Activated naive CD8-positive, alpha-beta T cell treated with anti-CD3 and anti-CD28 coated beads, Interleukin-2, amount 10 ng/mL, durations not matched to agents 7 days and 5 days (primary cell): ENCODE measurements around the gene WDR5. TPM values are rescaled to one million over a fixed set of nuclear protein-coding genes. Genes with fewer than 3 reads are reported as not detected.

Source experiments
- ATAC-seq: fragments of 150-1000 bp; cut with Tn5 transposase; one replicate; pipeline ENCODE4 v1.10.0; 2021; ENCODE audit warnings: low read depth, moderate library complexity
- POLR2A ChIA-PET: fragments of 350-600 bp; sonication (Branson Sonifier 250); formaldehyde crosslinking; loops from one replicate; lab custom pipeline; 2021; ENCODE audit warnings: antibody characterized with exemption; lab: Charles Lee
- DNase-seq: peaks from one replicate; pipeline ENCODE4 v3.0.0; 2021
- H3K27ac Mint-ChIP-seq: one replicate; pipeline ENCODE4 v1.8.0; 2022; ENCODE audit warnings: mild to moderate bottlenecking, mixed read lengths
- H3K27me3 Mint-ChIP-seq: one replicate; pipeline ENCODE4 v1.8.0; 2022; ENCODE audit warnings: mild to moderate bottlenecking, moderate library complexity, mixed read lengths
- H3K36me3 Mint-ChIP-seq: one replicate; pipeline ENCODE4 v1.8.0; 2021; ENCODE audit warnings: mild to moderate bottlenecking, mixed read lengths
- H3K4me1 Mint-ChIP-seq: one replicate; pipeline ENCODE4 v1.8.0; 2021; ENCODE audit warnings: mixed read lengths
- H3K4me3 Mint-ChIP-seq: one replicate; pipeline ENCODE4 v1.8.0; 2022; ENCODE audit warnings: mild to moderate bottlenecking, moderate library complexity, mixed read lengths
- H3K9me3 Mint-ChIP-seq: one replicate; pipeline ENCODE4 v1.8.0; 2021; ENCODE audit warnings: mixed read lengths
- total RNA-seq, 2 experiments: library from RNA; stranded (reverse); gene quantifications; one replicate each; pipeline ENCODE4 v1.2.3, GENCODE V29; 2021

The WDR5 gene
- total RNA-seq, 2 experiments from 2014 or later = 35.4 to 37.6 TPM

DNA sequence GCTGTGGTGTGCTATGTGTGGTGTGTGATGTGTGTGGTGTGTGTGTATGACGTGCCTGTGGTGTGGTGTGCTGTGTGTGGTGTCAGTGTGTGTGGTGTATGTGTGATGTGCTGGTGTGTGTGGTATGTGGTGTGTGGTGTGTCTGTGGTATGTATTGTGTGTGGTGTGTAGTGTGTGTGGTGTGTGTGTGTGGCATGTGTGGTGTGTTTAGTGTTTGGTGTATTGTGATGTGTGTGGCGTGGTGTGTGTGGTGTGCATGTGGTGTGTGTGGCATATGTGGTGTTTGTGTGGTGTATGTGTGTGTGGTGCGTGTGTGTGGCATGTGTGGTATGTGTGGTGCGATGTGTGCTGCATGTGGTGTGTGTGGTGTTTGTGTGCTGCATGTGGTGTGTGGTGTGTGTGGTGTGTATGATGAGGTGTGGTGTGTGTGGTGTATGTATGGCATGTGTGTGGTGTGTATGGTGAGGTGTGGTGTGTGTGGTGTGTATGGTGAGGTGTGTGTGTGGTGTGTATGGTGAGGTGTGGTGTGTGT, 46.7 kb downstream of the WDR5 start:
- POLR2A ChIA-PET = no interaction called here
- ATAC-seq (peak; percentile 55), DNase-seq (no peak)
- Mint-ChIP-seq H3K27me3 (peaks cover 10% of the 10 kb centered on the region), H3K27ac (peak overlapping the region; percentile 97), H3K36me3 (peaks cover 6% of the 10 kb centered on the region), H3K4me1 (peaks cover 22% of the 10 kb centered on the region), H3K4me3 (peak overlapping the region; percentile 53), H3K9me3 (peaks cover 7% of the 10 kb centered on the region)

DNA sequence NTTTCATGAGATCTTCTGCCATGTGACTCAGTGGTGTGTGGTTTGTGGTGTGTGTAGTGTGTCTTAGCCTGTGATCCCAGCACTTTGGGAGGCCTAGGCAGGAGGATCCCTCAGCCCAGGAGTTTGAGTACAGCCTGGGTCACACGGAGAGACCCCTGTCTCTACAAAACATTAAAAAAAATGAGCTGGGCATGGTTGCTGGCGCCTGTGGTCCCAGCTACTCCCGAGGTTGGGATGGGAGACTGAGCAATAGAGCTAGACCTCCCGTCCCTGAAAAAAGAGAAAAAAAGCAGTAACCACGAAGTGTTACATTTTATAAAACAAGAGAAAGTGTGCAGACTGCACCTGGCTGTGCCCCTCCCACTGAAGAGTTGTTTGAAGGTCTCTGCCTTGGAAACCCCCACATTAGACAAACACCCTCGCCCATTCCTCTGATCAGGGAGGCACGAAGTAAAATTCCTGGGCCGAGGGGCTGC, 49.7 kb downstream of the WDR5 start:
- H3K27ac Mint-ChIP-seq = peak overlapping the region; percentile 9
- peaks cover 18% of the 10 kb centered on the region for H3K4me1 Mint-ChIP-seq
- ATAC-seq (peak; percentile 17), DNase-seq (peak; percentile 36)
- POLR2A ChIA-PET = no interaction called here
- H3K4me3 Mint-ChIP-seq = no peak overlapping the region
- H3K36me3 Mint-ChIP-seq = peaks cover 6% of the 10 kb centered on the region
- peaks cover 17% of the 10 kb centered on the region for H3K27me3 Mint-ChIP-seq
- peaks cover 7% of the 10 kb centered on the region for H3K9me3 Mint-ChIP-seq

- H3K4me3 Mint-ChIP-seq = no peak overlapping the region
- DNase-seq (peak; percentile 22), ATAC-seq (no peak)
- H3K27me3 Mint-ChIP-seq = peaks cover 17% of the 10 kb centered on the region
- peaks cover 7% of the 10 kb centered on the region for H3K9me3 Mint-ChIP-seq
- peaks cover 6% of the 10 kb centered on the region for H3K36me3 Mint-ChIP-seq
- peaks cover 16% of the 10 kb centered on the region for H3K4me1 Mint-ChIP-seq
- POLR2A ChIA-PET = interaction anchor here (1.0 kb wide), 1 partner anchor 257 kb away, joined by 3 read pairs; no protein-coding TSS in a partner anchor
- H3K27ac Mint-ChIP-seq = no peak overlapping the region
Measured at GRCh38 chr9:134186471-134187109, 50.7 kb downstream of the WDR5 start.

GRCh38 chr9:134187110-134187531, 51.2 kb downstream of the WDR5 start:
- Mint-ChIP-seq H3K4me3 (no peak overlapping the region), H3K4me1 (peaks cover 12% of the 10 kb centered on the region), H3K27me3 (peaks cover 17% of the 10 kb centered on the region), H3K36me3 (peaks cover 6% of the 10 kb centered on the region), H3K9me3 (peaks cover 7% of the 10 kb centered on the region), H3K27ac (no peak overlapping the region)
- ATAC-seq (no peak), DNase-seq (peak; percentile 32)
- POLR2A ChIA-PET = interaction anchor here (1.0 kb wide), 1 partner anchor 256 kb away, joined by 3 read pairs; no protein-coding TSS in a partner anchor

- Mint-ChIP-seq H3K27me3 (peaks cover 17% of the 10 kb centered on the region), H3K9me3 (no peaks in the 10 kb centered on the region), H3K36me3 (no peaks in the 10 kb centered on the region), H3K27ac (no peak overlapping the region), H3K4me1 (peaks cover 4% of the 10 kb centered on the region), H3K4me3 (no peak overlapping the region)
- POLR2A ChIA-PET = no interaction called here
- DNase-seq = peak; percentile 22
- ATAC-seq = no peak
Measured at GRCh38 chr9:134187891-134188385, 52.1 kb downstream of the WDR5 start.

DNA sequence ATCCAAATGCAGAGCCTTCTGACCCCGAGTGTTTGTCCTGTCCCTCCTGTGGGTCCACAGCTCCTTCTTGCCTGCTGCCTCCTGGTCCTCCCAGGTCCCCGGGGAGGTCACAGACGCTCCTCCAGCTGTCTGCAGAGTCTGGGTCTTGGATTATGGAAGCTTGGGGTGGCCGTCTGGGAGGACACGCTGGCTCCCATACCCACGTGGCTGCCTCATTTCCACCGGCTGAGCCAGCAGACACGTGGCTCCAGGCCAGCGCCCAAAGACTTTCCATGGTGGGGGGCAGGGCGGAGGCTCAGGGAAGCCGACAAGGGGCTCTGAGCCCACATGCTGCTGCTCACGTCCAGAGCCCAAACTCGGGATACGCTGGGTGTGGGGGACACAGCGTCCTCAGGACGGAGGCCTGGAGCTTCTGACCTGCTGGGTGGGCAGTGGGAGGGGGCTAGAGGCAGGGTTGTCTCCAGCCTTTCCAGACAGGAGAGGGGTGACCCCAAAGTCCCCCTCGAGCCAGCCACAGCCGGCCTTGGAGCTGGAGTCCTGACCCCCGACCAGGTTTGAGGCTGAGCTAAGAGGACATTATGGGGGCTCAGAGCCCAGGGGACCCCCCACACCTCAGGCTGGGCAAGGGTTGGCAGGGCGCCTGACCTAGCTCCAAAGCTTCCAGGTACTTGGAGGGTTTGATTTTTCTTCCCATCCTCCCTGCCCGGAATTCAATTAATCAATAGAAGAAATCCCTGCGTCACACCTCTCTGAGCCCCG, 52.7 kb downstream of the WDR5 start:
- H3K27me3 Mint-ChIP-seq = peaks cover 17% of the 10 kb centered on the region
- DNase-seq = peak; percentile 21
- H3K4me3 Mint-ChIP-seq = no peak overlapping the region

GRCh38 chr9:134189145-134189469, 53.2 kb downstream of the WDR5 start:
- Mint-ChIP-seq H3K9me3 (no peaks in the 10 kb centered on the region), H3K27ac (no peak overlapping the region), H3K36me3 (no peaks in the 10 kb centered on the region), H3K27me3 (peaks cover 17% of the 10 kb centered on the region), H3K4me1 (peaks cover 4% of the 10 kb centered on the region), H3K4me3 (no peak overlapping the region)
- ATAC-seq (no peak), DNase-seq (peak; percentile 24)
- POLR2A ChIA-PET = no interaction called here

More for the DNA sequence above, 52.7 kb downstream of the WDR5 start:
- peaks cover 4% of the 10 kb centered on the region for H3K4me1 Mint-ChIP-seq
- POLR2A ChIA-PET = no interaction called here
- no peak overlapping the region for H3K27ac Mint-ChIP-seq
- no peaks in the 10 kb centered on the region for H3K36me3 Mint-ChIP-seq
- H3K9me3 Mint-ChIP-seq = no peaks in the 10 kb centered on the region
- ATAC-seq = no peak

GRCh38 chr9:134189470-134190231, 53.8 kb downstream of the WDR5 start:
- POLR2A ChIA-PET = no interaction called here
- Mint-ChIP-seq H3K9me3 (no peaks in the 10 kb centered on the region), H3K27me3 (peaks cover 17% of the 10 kb centered on the region), H3K27ac (no peak overlapping the region), H3K4me3 (no peak overlapping the region), H3K4me1 (peaks cover 4% of the 10 kb centered on the region), H3K36me3 (no peaks in the 10 kb centered on the region)
- peak; percentile 25 for DNase-seq
- no peak for ATAC-seq

DNA sequence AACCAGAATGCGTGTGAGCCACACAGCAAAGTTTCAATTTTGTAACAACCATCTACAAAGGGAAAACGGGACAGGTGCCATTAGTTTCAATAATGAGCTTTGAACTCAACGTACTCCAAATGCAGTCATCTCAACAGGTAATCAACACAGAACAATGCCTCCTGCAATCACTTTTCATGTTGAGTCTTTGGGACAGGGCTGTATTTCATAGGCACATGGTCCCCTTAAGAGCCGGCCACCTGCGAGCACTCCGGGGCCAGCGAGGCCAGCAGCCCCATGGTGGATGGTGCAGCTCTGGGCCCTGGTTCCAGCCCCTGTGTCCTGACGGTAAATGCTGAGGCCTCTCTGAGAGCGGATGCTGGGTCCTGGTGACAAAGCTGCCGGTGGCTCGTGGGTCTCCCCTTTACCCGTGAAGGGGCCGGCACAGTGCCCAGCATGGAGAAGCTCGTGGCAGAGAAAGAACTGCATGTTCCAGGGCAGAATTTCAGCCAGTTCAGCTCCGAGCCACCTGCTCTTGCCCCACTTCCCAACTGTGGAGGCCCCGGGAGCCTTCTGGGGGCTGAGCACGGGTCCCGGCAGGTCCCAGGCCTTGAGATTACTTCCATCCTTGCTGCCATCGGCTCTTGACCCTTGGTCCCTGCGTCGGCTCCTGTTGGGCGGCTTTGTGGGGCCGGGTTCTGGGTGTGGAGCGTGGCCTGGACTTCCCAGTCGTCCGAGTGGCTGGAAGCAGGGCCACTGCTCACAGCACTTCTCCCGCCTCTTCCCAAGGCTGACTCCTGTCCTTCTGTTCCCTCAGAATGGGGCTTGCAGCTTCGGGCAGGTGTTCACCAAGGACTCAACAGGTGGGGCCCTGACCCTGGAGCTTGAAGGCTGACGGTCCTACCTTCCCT, 54.6 kb downstream of the WDR5 start:
- POLR2A ChIA-PET = no interaction called here
- Mint-ChIP-seq H3K9me3 (no peaks in the 10 kb centered on the region), H3K4me1 (peaks cover 5% of the 10 kb centered on the region), H3K36me3 (no peaks in the 10 kb centered on the region), H3K27me3 (peaks cover 17% of the 10 kb centered on the region), H3K4me3 (no peak overlapping the region), H3K27ac (no peak overlapping the region)
- ATAC-seq (no peak), DNase-seq (peak; percentile 27)

GRCh38 chr9:134191455-134192209, 55.8 kb downstream of the WDR5 start:
- Mint-ChIP-seq H3K27ac (no peak overlapping the region), H3K4me1 (peaks cover 6% of the 10 kb centered on the region)
- POLR2A ChIA-PET = no interaction called here

GRCh38 chr9:134192311-134192950, 56.5 kb downstream of the WDR5 start:
- ATAC-seq (no peak), DNase-seq (no peak)
- no peaks in the 10 kb centered on the region for H3K9me3 Mint-ChIP-seq
- H3K4me1 Mint-ChIP-seq = peaks cover 6% of the 10 kb centered on the region
- no peak overlapping the region for H3K4me3 Mint-ChIP-seq
- peaks cover 13% of the 10 kb centered on the region for H3K27me3 Mint-ChIP-seq
- H3K36me3 Mint-ChIP-seq = no peaks in the 10 kb centered on the region
- POLR2A ChIA-PET = no interaction called here
- H3K27ac Mint-ChIP-seq = no peak overlapping the region

More at GRCh38 chr9:134191455-134192209, 55.8 kb downstream of the WDR5 start:
- ATAC-seq (no peak), DNase-seq (no peak)
- Mint-ChIP-seq H3K36me3 (no peaks in the 10 kb centered on the region), H3K27me3 (peaks cover 14% of the 10 kb centered on the region), H3K4me3 (no peak overlapping the region), H3K9me3 (no peaks in the 10 kb centered on the region)
